Right lobe of liver (tissue), 4 donors: ENCODE results near the gene ZBTB4.

Experiments
- POLR2A ChIP-seq: fragments of 450-650 bp; IDR thresholded peaks from one replicate; pipeline ENCODE4 v1.6.1; 2017; ENCODE audit warnings: antibody characterized with exemption, mild to moderate bottlenecking
- TF ChIP-seq, protein P1 (sequence below), 4 donors: fragments of 200-600 bp in 3 of 4; fragments of 450-650 bp in 1 of 4; IDR thresholded peaks; one replicate each; pipeline versions ENCODE4 v1.5.1 to v1.8.0; 2016 to 2022; ENCODE audit warnings: antibody characterized with exemption in 4 of 4, mild to moderate bottlenecking in 2 of 4
- donor health status: DM: no; HTN: no; CAD: no.
- donor health status: DM: no; HTN: no; CAD: no.
- donor health status: DM: no; HTN: yes; CAD: no.

DNA sequence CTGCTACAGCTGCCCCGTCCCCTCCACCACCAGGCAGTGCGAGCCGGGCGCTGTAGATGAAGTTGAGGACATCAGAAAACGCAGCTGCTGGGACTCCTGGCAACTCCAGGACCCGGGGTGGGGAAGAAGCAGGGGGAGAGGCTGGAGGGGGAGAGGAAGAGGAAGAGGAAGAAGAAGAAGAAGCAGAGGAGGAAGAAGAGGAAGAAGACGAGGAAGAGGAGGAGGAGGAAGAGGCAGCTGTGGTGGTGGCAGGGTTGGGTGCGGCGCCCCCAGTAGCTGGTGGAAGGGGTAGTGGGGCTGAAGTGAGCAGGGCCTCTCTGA is 13.2 kb downstream of the ZBTB4 start:
- TF ChIP-seq, protein P1, sequence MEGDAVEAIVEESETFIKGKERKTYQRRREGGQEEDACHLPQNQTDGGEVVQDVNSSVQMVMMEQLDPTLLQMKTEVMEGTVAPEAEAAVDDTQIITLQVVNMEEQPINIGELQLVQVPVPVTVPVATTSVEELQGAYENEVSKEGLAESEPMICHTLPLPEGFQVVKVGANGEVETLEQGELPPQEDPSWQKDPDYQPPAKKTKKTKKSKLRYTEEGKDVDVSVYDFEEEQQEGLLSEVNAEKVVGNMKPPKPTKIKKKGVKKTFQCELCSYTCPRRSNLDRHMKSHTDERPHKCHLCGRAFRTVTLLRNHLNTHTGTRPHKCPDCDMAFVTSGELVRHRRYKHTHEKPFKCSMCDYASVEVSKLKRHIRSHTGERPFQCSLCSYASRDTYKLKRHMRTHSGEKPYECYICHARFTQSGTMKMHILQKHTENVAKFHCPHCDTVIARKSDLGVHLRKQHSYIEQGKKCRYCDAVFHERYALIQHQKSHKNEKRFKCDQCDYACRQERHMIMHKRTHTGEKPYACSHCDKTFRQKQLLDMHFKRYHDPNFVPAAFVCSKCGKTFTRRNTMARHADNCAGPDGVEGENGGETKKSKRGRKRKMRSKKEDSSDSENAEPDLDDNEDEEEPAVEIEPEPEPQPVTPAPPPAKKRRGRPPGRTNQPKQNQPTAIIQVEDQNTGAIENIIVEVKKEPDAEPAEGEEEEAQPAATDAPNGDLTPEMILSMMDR (IDR thresholded peaks at IDR 0.05): no peak
- no peak for TF ChIP-seq POLR2A
